Measurements from ENCODE around the gene TMEM203.

Gene TMEM203

DNA sequence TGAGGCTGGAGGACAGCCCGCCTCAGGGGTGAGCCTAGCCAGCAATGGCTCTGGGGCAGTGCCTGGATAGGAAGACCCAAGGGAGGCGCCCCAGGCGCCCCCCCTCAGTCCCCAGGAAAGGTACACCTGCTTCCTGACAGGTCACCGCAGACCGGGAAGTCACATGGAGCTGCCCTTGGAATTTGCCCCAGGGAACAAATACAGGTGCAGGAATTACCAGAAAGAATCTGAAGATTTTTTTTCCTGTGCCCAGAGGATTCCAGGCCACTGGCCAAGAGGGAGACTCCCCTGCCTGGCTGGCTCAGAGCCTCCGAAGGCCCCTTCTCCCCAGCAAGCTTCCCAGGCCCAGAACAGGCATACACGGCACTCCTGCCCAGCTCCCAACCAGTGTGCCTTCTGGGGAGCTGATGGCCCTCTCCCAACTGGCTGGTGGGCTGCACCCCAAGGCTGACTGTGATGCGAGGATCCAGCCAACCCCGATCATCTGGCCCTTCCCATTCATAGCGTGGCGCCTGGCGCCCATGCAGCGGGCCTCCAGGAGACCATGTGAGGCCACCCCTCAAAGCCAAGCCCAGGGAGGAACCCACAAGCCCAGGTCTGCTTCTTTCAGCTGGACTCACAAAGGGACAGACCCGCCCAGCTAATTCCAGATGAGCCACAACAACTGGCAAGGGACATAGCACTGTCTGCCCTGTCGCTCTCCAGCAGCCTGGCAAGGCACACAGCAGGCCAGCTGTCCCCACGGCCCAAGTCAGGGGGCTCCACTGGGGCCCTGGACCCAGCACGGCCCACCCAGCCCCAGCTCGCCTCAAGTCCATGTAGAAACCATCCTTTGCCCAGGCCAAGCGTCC lies 7.2 kb downstream of the TMEM203 start:
- DNase-seq (ENCODE audit: low spot score) (no peak), FAIRE-seq (no peak)

DNA sequence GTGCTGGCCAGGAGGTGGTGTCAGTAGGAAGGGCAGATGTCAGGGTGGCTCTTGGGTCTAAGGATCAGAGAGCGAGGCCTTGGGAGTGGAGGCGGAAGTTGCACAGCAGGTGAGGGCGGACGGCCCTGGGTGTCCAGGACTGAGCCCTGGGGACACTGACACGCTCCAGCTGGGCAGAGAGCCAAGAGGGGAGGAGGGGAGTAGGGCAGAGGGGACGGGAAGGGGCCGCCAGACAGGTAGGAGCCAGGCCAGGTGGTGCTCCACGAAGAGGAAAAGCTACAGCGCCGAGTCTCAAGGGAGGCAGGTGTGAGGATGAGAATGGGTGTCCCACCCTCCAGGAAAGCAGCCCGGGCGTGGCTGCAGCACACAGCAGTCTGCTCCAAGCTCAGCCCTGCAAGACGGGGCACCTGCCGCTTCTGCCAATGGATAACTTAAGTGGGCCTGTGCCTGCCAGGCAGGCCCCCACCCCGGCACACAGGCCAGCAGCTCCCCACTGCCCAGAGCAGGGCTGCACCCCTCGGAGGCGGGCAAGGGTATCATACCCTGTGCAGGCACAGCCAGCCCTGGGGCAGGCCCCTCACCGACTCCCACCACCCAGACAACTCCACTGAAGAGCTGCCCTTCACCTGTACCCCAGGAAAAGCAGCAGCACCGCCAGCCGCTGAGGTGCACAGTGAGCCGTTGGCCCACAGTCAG lies 9.8 kb downstream of the TMEM203 start:
- no peak for DNase-seq (ENCODE audit: low spot score)

DNA sequence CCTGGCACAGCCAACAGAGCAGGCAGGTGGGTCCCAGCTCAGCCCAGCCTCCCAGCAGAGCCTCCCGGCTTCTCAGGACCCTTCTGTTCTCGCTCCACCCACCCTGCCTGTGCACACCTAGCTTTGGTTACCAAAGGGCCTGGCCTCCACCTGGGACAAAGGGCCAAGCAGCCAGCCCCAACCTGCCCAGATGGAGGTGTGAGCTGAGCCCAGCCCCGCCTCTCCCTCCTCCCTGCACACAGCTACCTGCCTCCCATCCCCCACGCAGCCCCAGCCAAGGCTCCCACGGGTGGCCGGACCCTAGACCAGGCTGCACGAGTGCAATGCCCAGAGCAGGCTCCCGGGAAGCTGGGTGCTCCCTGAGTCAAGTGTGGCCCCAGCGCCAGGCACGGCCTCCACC lies 10.5 kb downstream of the TMEM203 start:
- DNase-seq (ENCODE audit: low spot score), result no peak
- no peak for FAIRE-seq

More for the DNA sequence above, 9.8 kb downstream of the TMEM203 start:
- no peak for FAIRE-seq

DNA sequence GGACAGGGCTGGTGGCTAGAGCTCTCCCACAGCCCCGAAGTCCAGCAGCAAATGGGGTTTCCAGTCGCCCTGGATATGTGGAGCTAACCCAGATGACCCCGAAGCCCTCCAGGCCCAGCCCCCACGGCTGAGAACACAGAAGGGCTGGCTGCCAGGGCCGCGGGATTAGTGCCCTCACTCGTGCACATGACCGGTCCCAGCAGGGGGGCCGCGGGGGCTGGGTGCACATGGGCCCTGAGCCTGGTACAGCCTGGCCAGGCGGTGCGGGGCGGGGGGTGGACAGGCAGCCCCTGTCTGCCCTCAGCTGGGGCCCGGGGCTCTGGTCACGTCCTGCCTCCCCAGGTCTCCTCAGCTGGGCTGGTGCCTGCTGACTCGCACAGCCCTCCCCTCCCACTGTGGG lies 11.1 kb downstream of the TMEM203 start:
- FAIRE-seq, result no peak
- no peak for DNase-seq (ENCODE audit: low spot score)

DNA sequence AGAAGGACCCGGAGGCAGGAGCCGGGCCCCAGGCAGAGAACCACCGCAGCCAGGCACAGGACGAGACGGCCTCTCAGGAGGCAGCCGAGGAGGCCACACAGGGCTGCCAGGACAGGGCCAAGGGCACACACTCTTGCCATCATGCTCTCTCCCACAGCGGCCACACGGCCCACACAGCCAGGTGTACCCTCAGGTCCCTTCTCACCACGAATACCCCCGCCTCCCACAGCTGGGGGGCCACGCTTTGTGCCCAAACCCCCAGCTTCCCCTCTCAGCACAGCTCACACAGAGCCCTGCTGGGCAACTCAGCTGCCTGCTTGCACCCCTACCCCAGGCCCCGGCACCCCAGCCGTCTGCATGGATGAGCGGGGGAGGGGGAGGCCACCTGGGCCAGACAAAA lies 11.7 kb downstream of the TMEM203 start:
- no peak for DNase-seq (ENCODE audit: low spot score)
- no peak for FAIRE-seq

DNA sequence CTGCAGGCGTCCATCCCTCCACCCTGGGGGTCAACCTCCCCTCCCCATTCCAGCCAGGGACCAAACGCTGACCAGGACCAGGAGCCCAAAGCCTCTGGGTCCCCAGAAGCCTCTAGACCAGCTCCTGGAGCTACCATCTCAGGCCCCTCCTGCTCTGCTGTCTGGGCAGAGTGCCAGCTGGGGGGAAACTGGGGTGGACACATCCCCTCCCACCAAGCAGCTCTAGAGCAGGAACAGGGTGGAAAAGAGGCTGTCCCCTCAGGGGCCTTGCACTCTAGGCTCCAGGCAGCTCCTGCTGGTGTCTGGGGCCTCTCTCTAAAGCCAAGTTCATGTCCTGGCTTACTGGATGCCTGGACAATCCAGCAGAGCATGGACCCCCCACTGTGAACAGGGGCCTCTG lies 12.6 kb downstream of the TMEM203 start:
- no peak for FAIRE-seq
- DNase-seq (ENCODE audit: low spot score), result no peak

DNA sequence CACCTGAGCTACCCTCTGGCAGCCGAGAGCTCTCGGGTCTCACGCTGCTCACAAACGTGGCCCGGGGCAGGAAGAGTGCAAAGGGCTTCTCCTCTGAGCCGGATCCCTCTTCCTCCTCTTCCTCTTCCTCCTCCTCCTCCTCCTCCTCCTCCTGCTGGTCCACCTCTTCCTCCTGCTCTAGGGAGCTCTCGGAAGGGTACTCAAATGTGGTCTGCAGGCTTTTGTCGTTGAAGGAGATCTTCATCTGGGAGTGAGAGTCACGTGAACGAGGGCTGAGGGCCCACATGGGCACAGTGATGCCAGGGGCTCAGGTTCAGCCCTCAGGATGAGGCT lies 13.0 kb downstream of the TMEM203 start:
- no peak for FAIRE-seq

DNA sequence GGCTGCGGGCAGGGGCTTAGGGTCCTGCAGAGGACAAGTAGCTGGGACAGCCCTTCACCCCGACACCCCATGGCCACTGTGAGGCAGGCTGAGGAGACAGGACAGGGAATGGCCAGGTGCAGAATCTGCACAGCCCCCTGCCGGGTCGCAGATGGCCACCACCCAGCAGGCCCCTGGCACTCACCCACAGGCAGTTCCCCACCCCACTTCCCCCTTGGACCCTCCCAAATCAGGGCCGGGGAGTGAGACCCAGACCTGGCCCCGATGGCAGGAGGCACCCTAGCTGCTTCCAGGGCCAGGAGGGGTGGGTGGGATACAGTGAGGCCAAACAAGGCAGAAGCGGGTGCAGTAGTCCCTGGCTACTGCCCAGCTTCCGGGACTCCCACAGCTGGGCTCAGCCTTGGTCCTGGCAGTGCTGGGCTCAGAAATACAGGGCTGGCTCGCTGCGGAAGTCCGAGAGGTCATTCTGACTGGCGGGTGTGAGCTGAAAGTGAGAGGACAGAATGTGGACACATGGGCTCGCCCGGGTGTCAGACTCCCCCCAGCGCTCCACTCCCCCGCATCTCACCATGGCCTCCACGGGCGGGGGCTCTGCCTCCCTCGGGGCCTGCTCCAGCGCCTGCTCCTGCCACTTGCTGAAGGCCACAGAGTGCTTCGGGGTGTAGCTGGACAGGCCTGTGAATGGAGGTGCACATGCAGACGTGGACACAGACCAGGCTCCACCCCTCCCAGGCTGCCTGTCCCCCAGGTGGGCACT lies 13.6 kb downstream of the TMEM203 start:
- FAIRE-seq, result no peak
- no peak for DNase-seq (ENCODE audit: low spot score)

More for the DNA sequence above, 13.0 kb downstream of the TMEM203 start:
- no peak for DNase-seq (ENCODE audit: low spot score)

DNA sequence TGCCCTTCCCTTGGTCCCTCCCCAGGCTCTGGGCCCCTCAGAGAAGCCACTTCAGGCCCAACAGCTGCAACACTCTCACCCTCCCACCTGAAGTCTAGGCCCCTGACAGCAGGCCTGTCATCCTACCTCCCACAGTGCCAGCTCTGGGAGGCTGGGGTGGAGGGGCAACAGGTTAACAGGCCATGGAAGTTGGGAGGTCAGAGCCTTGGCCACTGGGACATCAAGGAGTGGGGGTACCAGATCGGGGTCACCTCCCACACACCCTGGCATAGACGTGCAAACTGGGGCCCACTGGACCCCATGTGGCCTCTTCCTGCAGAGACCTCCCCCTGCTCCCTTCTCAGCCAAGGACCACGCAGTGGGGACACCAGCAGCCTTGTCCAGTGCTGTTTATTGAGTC lies 14.2 kb downstream of the TMEM203 start:
- DNase-seq (ENCODE audit: low spot score) (no peak), FAIRE-seq (no peak)

DNA sequence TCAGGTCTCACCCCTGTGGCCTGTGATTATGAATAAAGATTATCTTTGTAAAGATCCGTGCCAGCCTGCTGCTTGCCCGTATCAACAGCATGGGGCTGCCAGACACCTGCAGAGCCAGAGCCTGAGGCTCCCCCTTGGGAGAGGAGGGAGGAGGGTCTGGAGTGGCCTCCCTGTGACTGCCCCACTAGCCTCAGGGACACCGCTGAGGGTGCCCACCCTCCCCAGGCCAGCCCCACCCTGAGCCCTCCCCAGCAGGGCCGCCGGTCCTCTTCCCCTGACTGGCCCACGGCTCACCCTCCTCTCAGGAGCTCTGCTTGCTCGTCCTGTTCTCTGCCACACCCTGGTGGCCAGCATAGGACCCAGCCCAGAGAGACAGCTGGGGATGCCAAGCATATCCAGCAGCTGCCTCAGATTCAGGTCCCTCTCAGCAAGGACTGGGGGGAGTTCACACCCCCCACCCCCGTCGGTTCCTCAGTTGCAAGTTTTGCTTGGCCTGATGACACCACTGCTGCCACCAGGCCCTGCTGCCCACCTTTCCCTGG lies 15.1 kb downstream of the TMEM203 start:
- FAIRE-seq, result no peak
- DNase-seq (ENCODE audit: low spot score), result no peak

DNA sequence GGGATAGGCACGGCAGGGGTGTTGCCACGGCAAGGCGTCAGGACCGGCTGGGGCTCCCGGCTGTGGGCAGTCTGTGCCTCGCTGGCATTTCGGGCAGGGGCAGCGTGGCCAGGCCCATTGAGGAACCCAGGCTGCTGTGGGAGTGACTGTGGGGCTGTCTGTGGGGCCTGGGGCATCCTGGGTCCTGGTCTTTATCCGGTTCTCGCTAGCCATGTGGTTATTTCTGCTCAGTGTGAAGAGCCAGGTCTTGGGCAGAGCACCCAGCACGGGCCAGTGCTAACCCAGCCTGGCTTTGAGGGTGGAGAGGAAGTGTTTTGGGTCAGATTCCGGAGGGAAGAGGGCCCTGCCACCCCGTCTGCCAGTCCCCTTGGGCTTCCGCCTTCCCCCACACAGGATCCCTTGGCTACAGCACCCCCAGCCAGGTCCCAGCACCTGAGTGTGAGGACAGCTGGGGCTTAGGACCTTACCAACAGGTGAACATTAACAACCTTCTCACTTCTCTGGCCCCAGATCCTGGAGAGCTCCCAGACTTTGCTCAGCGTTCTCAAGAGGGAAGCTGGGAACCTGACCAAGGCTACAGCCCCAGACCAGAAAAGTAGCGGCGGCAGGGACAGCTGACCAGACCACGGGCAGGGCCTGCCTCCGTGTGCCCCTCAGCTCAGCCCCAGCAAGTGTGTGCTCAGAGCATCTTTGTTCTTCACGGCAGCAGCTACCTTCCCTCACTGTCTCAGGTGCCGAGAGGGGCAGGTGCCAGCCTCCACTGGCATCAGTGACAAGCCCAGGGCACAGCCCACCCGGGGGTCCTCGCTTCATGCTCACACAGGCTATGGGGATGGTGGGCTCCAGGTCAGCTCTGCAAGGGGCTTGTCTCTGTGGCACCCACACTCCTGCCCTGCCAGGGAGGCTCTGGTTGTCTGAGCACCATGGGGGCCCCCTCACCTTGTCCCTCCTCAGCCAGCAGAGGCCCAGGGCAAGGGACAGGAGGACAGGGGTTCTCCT lies 15.9 kb downstream of the TMEM203 start:
- FAIRE-seq (no peak), DNase-seq (ENCODE audit: low spot score) (no peak)

DNA sequence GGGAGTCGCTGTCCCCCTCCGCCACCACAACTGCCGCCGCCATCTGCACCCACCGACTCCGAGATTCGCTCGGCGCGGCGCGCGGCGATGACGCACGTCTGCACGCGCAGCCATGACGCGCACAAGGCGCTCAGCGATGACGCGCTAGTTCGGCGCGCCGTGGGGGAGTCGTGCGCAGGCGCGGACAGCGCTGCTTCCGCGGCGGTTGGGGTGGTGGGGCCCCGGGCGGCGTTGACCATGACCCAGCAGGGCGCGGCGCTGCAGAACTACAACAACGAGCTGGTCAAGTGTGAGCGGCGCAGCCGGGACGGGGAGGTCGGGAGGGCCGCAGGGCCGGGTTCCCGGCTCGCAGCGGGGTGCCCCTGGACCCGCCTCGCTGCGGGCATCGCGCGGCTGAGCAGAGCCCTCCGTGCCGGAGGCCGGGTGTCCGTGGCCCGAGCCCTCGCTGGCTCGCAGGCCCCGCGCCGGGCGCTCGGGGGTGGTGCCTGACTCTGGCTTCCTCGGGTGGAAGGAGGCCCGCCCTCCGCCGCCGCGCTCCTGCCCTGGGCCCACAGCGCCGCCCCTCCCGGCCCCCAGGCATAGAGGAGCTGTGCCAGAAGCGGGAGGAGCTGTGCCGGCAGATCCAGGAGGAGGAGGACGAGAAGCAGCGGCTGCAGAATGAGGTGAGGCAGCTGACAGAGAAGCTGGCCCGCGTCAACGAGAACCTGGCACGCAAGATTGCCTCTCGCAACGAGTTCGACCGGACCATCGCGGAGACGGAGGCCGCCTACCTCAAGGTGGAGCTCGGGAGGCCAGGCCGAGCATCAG lies 16.8 kb downstream of the TMEM203 start, which contains the start of the genes ANAPC2 and SSNA1:
Gene ANAPC2, minus strand, starts transcription at position 71 of the 807 bp plus-strand sequence. Its CDS starts 28 bp downstream, at position 43.
Gene SSNA1, plus strand, starts transcription at position 187 of the 807 bp plus-strand sequence. Its CDS starts 51 bp downstream, at position 238.
- FAIRE-seq, result peak; percentile 99
- peak; percentile 94 for DNase-seq (ENCODE audit: low spot score)

DNA sequence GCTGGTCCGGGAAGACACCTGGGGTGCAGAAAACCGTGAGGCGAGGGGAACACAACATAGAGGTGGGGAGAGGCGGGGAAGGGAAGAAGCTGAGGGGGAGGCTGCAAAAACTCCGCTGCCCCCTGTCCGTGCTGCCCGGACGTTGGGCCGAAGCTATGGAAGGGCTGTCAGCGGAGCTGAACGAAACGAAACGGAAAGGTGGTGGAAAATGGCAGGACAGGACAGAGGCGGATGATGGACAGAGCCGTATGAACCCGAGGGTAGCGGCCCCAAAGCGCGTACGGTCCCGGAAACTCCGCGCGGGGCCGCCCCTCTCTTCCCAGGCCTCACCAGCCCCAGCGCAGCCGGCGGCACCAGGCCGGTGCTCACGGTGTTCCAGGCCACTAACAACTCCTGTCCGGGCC lies 17.4 kb downstream of the TMEM203 start:
- FAIRE-seq, result no peak
- no peak for DNase-seq (ENCODE audit: low spot score)

DNA sequence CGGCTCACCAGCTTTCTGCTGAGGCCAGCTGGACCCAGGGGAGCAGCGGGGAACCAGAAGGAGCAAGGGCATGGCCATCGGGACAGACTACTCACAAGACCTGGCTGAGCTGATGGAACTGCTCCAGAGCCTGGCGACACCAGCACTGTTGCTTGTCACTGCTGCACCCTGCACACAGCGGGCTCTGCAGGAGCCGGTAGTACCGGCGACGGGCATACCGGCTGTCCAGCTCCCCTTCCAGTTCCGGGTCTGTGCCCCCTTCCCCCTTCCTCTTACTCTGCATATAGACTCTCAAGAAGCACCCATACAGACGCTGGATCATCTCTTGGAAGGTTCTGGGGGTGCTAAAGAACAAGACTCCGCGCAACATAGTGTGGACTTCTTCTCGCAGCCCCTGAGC lies 18.1 kb downstream of the TMEM203 start:
- FAIRE-seq (no peak), DNase-seq (ENCODE audit: low spot score) (no peak)

DNA sequence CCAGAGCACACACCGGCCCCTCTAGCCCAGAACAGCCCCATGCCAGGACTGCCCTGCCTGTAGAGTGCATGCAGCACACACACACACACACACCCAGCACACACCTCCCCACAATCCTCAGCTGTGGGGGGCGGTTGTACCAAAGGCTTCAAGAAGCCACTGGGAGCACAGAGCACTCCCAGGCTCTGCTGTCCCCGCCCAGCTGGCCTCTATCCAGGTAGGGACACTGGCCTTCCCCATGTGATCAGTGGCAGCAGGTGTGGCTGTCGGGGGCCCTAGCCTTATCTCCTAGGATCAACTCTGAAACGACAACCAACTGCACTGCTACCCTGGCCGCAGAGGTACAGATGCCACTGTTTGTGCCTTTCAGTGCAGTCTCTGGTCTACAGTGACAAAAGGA lies 19.1 kb downstream of the TMEM203 start:
- DNase-seq (ENCODE audit: low spot score) (no peak), FAIRE-seq (no peak)

DNA sequence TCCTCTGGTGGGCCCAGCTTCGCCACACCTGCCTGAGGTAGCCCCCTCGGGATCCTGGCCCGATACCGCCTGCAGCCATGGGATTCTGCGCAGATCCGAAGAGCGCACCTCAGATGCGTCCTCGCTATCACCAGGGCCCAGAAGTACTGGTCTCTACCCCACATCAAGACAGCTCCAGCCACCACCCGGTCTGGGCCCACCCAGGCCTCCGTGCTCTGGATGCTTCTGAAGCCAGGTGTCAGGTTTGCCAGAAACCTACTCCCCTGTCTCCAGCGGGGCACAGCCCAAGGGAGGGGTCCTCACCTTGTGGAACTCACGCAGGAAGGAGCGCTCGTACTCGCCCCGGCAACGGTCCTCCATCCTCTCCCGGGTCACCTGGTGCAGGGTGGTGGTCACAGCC lies 19.5 kb downstream of the TMEM203 start:
- FAIRE-seq, result no peak
- DNase-seq (ENCODE audit: low spot score), result no peak

DNA sequence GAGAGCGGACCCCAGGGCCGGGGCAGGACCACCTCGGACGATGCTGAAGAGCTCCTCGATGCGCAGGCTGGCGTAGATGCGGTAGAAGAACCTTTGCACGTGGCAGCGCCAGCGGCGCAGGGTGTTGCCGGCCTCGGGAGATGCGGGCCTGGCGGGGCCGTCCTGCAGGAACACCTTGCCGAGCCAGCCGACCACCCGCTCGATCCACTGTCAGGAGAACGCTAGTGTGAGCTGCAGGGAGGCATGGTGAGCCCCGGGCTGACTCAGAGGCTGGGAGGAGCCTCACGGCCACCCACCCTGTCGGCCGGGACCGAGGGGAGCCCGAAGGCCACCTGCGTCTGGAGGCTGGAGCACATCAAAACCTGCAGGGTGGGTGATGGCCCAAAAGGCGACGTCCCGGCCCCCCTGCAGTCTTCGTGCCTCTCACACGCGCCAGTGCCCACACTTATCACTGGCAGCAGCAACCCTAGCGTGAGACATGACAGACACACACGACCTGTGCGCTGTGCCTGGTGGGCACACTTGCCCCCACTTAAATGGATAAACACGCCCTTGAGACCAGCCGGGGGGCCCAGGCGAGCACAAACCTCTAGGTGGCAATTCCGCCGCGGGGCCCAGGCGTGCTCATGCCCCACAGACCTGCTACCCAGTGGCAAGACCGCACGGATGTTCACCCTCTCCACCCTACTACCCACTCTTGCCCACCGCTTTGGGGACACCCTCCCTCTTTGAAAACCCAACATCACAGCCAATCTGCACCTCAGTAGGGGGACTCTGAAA lies 20.4 kb downstream of the TMEM203 start:
- no peak for DNase-seq (ENCODE audit: low spot score)
- no peak for FAIRE-seq

DNA sequence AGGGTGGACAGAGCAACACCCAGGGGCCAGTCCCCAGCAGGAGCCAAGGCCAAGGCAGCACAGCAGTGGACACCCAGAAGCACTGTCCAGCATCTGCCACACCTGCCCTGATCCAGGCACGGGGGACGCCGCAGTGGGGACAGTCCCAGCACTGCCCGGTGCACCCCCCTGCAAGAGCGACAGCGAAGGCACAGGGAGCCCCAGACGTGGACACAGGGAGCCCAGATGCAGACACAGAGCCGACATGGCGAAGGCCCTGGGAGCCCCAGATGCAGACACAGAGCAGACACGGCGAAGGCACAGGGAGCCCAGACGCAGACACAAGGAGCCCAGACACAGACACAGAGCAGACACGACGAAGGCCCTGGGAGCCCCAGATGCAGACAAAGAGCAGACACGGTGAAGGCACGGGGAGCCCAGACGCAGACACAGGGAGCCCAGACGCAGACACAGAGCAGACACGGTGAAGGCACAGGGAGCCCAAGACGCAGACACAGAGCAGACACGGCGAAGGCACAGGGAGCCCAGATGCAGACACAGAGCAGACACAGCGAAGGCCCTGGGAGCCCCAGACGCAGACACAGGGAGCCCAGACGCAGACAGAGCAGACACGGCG lies 21.4 kb downstream of the TMEM203 start:
- no peak for FAIRE-seq
- no peak for DNase-seq (ENCODE audit: low spot score)
